GM18873 (cell line): ENCODE measurements around the gene GOSR1.
"Not testable (repeated sequence)": the region's sequence is repeated elsewhere in the genome, so short reads cannot be mapped to it uniquely, and the experiment has no call there.

Experiments
- ATAC-seq: cut with Tn5 transposase; IDR thresholded peaks from one replicate; pipeline ENCODE4 v1.9.1; 2021; ENCODE audit warnings: mild to moderate bottlenecking, moderate library complexity, moderate number of reproducible peaks; ENCODE audit not compliant: unreplicated experiment, low FRiP score

The GOSR1 gene

GRCh38 chr17:30477083-30477773 lies at the start of gene GOSR1:
Gene GOSR1, plus strand, starts transcription at chr17:30477408. Its CDS starts 26 bp downstream, at chr17:30477434.
- ATAC-seq = peak; percentile 83

DNA sequence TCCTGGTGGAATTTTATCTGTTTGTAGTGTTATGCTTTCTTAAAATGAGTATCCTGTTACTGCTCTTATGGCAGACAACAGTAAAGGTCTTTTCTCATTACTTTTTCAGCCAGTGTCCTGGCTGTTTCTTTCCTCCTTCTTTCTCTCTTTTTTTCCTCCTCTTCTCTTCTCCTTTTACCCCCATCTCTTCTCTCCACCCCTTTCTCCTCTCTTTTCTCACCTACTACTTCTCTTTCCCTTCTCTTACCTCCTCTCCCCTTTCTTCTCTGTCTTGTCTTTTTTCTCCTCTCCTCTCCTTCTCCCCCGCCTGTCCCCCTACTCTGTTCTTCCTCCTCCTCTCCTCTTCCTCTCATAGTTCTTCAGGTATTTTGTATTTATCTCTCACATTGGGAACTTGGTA lies 49.6 kb upstream of the GOSR1 start:
- ATAC-seq = no peak

DNA sequence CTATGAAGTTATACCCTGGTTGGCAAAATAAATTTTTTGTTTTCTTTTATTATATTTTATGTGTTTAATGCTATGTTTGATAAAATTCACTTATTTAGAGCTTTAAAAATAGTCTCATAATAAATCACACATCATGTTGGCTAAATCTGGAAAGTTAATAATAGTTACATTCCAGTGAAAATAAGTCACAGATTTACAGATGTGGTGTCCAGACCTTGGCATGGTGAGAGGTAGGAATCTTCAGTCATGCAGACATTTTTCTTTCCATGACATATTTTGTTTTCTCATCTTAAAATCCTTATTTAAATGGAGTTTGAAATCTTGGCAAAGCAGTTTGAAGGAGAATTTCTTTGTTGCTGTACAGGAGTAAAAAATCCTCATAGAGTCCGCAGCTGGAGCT lies 48.1 kb upstream of the GOSR1 start:
- no peak for ATAC-seq

GRCh38 chr17:30433514-30433913 lies 43.7 kb upstream of the GOSR1 start:
- no peak for ATAC-seq

DNA sequence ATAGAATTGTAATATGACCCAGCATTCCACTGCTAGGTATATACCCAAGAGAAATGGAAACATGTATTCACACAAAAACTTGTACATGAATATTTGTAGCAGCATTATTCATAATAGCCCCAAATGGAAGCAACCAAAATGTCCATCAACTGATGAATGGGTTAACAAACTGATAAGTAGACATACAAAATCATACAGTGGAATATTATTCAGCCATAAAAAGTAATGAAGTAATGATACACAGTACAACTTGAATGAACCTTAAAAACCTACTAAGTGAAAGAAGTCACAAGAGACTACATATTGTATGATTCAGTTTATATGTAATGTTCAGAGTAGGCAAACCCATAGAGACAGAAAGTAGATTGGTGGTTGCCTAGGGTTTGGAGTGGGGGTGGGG lies 40.5 kb upstream of the GOSR1 start:
- no peak for ATAC-seq

DNA sequence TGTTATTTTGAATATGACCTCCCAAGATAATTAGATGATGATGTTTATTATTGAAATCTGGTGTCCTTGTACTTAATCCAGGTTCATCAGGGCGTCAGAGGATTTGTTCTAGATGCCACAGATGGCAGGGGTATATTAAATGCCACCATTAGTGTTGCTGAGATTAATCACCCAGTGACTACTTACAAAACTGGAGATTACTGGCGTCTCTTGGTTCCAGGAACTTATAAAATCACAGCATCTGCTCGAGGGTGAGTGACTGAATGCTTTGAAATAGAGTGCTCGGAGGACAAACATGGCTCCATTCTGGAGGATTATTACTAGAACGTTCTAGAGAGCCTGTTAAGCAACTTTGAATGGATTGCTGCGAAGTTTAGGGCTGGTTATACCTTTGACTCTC lies 33.5 kb upstream of the GOSR1 start:
- no peak for ATAC-seq

DNA sequence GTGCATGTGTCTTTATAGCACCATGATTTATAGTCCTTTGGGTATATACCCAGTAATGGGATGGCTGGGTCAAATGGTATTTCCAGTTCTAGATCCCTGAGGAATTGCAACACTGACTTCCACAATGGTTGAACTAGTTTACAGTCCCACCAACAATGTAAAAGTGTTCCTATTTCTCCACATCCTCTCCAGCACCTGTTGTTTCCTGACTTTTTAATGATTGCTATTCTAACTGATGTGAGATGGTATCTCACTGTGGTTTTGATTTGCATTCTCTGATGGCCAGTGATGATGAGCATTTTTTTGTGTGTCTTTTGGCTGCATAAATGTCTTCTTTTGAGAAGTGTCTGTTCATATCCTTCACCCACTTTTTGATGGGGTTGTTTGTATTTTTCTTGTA lies 30.6 kb upstream of the GOSR1 start:
- ATAC-seq = not testable (repeated sequence)

DNA sequence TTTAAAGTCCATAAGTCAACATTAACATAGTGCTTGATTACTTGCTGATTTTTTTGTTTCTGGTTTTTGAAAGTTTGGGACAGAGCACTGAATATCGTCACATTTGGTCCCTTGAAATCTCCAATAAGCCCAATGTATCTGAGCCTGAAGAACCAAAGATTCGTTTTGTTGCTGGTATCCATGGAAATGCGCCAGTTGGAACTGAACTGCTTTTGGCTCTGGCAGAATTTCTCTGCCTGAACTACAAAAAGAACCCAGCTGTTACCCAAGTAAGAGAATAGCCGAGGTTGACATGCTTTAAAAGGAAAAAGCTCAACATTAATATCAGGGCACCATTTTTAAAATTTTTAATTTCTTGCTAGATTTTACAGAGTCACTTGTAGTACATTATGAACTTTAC lies 27.7 kb upstream of the GOSR1 start:
- ATAC-seq = no peak

GRCh38 chr17:30450125-30451027 lies 26.8 kb upstream of the GOSR1 start:
- no peak for ATAC-seq

- ATAC-seq = no peak
These were observed 22.6 kb upstream of the GOSR1 start for GRCh38 chr17:30454635-30455034.

DNA sequence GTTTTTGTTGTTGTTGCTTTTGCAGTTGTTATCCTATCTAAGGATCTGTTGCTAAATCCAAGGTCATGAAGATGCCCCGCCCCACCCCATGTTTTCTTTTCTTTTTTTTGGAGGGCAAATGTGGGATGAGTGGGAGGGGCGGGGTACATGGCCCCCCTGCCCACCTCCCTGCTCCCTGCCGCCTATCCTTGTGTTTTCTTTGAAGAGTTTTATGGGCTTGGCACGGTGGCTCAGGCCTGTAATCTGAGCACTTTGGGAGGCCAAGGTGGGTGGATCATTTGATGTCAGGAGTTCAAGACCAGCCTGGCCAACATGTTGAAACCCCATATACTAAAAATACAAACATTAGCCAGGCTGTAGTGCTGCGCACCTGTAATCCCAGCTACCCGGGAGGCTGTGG lies 18.8 kb upstream of the GOSR1 start:
- no peak for ATAC-seq

DNA sequence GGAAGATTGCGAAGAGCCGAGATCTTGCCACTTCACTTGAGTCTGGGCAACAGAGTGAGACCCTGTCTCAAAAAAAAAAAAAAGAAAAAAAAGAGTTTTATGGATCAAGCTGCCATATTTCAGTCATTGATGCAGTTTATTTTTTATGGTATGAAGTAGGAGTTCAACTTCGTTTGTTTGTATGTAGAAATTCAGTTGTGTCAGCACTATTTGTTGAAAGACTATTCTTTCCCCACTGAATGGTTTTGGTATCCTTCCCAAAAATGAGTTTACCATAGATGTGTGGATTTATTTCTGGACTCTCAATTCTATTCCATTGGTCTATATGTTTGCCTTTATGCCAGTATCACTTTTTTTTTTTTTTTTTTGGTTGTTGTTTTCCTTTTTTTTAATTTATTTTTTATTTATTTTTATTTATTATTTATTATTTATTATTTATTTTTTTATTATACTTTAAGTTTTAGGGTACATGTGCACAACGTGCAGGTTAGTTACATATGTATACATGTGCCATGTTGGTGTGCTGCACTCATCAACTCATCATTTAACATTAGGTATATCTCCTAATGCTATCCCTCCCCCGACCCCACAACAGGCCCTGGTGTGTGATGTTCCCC lies 18.3 kb upstream of the GOSR1 start:
- ATAC-seq = not testable (repeated sequence)

GRCh38 chr17:30468465-30468864 lies 8.7 kb upstream of the GOSR1 start:
- no peak for ATAC-seq

- no peak for ATAC-seq
These were observed 4.8 kb upstream of the GOSR1 start for GRCh38 chr17:30472238-30472890.

DNA sequence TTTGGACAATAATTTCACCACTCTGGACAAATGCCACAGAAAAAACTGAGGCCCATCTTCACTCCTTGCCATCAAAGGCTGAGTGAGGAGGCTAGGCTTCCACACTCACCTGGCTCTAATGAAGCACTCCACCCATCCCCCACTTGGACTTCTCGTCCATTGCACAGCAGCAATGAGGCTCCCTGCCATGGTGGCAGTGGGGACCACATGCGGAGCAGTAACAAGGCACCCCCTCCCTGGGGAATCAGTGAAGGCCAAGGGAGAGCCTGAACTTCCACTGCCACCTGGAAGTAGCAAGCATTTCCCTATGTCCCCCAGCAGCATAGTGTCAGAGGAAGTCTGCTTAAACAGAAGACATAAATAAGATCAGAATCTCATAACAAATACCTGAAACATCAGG lies 2.0 kb upstream of the GOSR1 start:
- ATAC-seq = no peak

- ATAC-seq = no peak
These were observed 504 bp upstream of the GOSR1 start for GRCh38 chr17:30476726-30477082.

DNA sequence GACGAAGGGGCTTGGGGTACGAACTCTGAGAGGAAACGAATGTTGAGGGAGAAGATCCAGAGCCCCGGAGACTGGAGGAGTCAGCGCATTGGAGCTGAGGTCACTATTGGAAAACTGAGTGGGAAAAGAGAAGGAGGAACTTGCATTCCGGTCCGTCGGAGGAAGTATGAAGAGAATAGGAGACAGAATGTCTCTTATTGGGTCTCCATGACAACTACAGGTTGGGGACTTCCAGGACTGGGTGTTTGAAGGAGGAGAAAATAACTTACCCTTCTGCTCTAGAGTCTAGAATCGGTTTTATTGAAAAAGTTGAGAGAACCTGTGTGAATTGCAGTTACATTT lies 537 bp downstream of the GOSR1 start:
- ATAC-seq = no peak

DNA sequence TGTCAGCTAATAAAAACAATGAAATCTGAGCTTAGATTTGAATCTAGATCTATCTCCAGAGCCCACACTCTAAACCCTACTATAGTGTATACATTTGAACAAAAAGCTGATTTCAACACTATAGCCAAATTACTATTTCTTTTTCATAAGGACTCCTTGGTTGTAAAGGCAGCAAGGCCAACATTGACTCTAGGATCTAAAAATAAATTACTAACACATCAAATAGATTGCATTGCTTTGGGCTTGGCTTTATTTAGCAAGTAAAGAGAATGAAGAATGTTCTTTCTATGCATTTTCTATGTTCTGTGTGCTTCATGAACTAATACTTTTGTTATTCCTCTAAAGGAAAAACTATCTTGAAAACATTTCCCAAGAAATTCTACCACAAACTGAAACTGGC lies 5.3 kb downstream of the GOSR1 start:
- no peak for ATAC-seq

GRCh38 chr17:30483159-30483558 lies 6.0 kb downstream of the GOSR1 start:
- ATAC-seq = no peak

DNA sequence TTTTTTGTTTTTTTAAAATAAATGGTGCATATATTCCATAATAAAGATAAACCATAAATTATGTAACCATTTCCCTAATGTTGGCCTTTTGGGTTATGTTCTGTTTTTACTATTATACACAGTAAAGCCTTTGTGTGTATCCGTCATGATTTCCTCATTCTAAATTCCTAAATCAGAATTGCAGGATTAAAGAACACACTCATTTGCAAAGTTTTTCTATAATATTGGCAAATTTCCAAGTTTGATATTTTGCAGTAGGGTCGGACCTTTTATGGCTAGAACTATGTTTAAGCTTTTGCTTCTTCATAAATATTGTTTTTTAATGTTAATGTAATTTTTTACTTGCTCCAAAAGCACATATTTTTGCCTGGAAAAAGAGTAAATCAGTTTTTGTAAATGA lies 16.6 kb downstream of the GOSR1 start:
- no peak for ATAC-seq

GRCh38 chr17:30495586-30495985 lies 18.4 kb downstream of the GOSR1 start:
- no peak for ATAC-seq
